Thyroid gland (tissue), 4 donors: ENCODE data around the gene SPG7. TPM values are rescaled to one million over a fixed set of nuclear protein-coding genes. Genes with fewer than 3 reads are reported as not detected.

Experiments used
- DNase-seq, 2 donors: peaks; one replicate each; pipeline ENCODE4 v3.0.0-alpha.2; 2019
- H3K27ac ChIP-seq, 3 donors: fragments of 200-600 bp; sonication (generic); 1 replicate in 2 of 3; 2 replicates in 1 of 3; pipeline ENCODE4 v1.5.1; 2016 to 2019; ENCODE audit warnings: mild to moderate bottlenecking in 1 of 3, moderate library complexity in 1 of 3
- H3K27me3 ChIP-seq: fragments of 200-600 bp; sonication (generic); one replicate; pipeline ENCODE4 v1.5.1; 2019
- H3K36me3 ChIP-seq, 2 donors: fragments of 200-600 bp; sonication (generic); one replicate each; pipeline ENCODE4 v1.5.1; 2016 to 2019
- H3K4me1 ChIP-seq, 2 donors: fragments of 200-600 bp; sonication (generic); one replicate each; pipeline ENCODE4 v1.5.1; 2017 to 2019
- H3K4me3 ChIP-seq, 3 donors: fragments of 200-600 bp; sonication (generic); replicated peaks in 1 of 3; 1 replicate in 2 of 3; 2 replicates in 1 of 3; pipeline ENCODE4 v1.5.1; 2016; ENCODE audit warnings: mild to moderate bottlenecking in 1 of 3
- H3K9me3 ChIP-seq: fragments of 200-600 bp; sonication (generic); one replicate; pipeline ENCODE4 v1.5.1; 2017
- CTCF ChIP-seq, 6 experiments: fragments of 200-600 bp in 3 of 6; fragments of 450-650 bp in 3 of 6; sonication (generic) in 3 of 6; IDR thresholded peaks; one replicate each; pipeline ENCODE4 v1.5.1; 2016 to 2019; ENCODE audit warnings: antibody characterized with exemption in 6 of 6, mild to moderate bottlenecking in 2 of 6, inconsistent platforms in 1 of 6, moderate library complexity in 1 of 6
- POLR2A ChIP-seq, 2 donors: fragments of 450-650 bp; IDR thresholded peaks; one replicate each; pipeline ENCODE4 v1.6.1; 2017; ENCODE audit warnings: antibody characterized with exemption in 2 of 2, mild to moderate bottlenecking in 2 of 2, moderate library complexity in 1 of 2
- WGBS, 2 donors: methylation state at CpG; one replicate each; pipeline ENCODE4 v1.1.5; 2017; 5-methylcytosine and 5-hydroxymethylcytosine counted together
- intact Hi-C: fragments of 100-400 bp; cut with DNase I; formaldehyde crosslinking; loops from one replicate; pipeline ENCODE4 v1.15.1; 2023
- total RNA-seq, 4 donors: library from RNA; depleted of rRNA; stranded (reverse); fragments of >200 nt; gene quantifications; one replicate each; pipeline ENCODE4 v1.2.3, GENCODE V29; 2016

SPG7 gene
- total RNA-seq, 4 donors from 2014 or later: 218 to 392 (median 285) TPM

- DNase-seq: no peak
- Histone ChIP-seq H3K27ac (no peak overlapping the region), H3K4me1 (no peaks in the 10 kb centered on the region), H3K4me3 (no peak overlapping the region), H3K9me3 (no peaks in the 10 kb centered on the region), H3K36me3 (peaks cover 56 to 81% of the 10 kb centered on the region in 2 donors), H3K27me3 (no peaks in the 10 kb centered on the region)
- WGBS, 2 donors: 92 to 97% methylated on average over 16 of the region's 16 CpGs
- intact Hi-C loops: no loop called here
- TF ChIP-seq POLR2A (IDR thresholded peaks at IDR 0.05) (no peak), CTCF (IDR thresholded peaks at IDR 0.05) (no peak)
Observed at GRCh38 chr16:89529097-89529496, 20.9 kb downstream of the SPG7 start.

GRCh38 chr16:89530401-89531381, 22.5 kb downstream of the SPG7 start:
- H3K36me3 ChIP-seq: peaks cover 51 to 87% of the 10 kb centered on the region in 2 donors
- no peak overlapping the region for H3K4me3 ChIP-seq
- TF ChIP-seq CTCF (IDR thresholded peaks at IDR 0.05) (no peak), POLR2A (IDR thresholded peaks at IDR 0.05) (no peak)
- H3K27me3 ChIP-seq: no peaks in the 10 kb centered on the region
- intact Hi-C loops: no loop called here
- no peaks in the 10 kb centered on the region for H3K4me1 ChIP-seq
- no peak for DNase-seq
- no peak overlapping the region for H3K27ac ChIP-seq
- 94 to 97% methylated on average over 37 of the region's 37 CpGs for WGBS, 2 donors
- no peaks in the 10 kb centered on the region for H3K9me3 ChIP-seq

GRCh38 chr16:89531821-89532526, 23.8 kb downstream of the SPG7 start:
- Histone ChIP-seq H3K9me3 (no peaks in the 10 kb centered on the region), H3K27ac (no peak overlapping the region), H3K4me3 (no peak overlapping the region), H3K36me3 (peaks cover 45 to 79% of the 10 kb centered on the region in 2 donors), H3K4me1 (no peaks in the 10 kb centered on the region), H3K27me3 (no peaks in the 10 kb centered on the region)
- TF ChIP-seq CTCF (IDR thresholded peaks at IDR 0.05) (no peak), POLR2A (IDR thresholded peaks at IDR 0.05) (no peak)
- no peak for DNase-seq
- intact Hi-C loops: no loop called here
- WGBS, 2 donors: 85 to 88% methylated on average over 27 to 30 of the region's 31 CpGs

- TF ChIP-seq CTCF (IDR thresholded peaks at IDR 0.05) (no peak), POLR2A (IDR thresholded peaks at IDR 0.05) (no peak)
- Histone ChIP-seq H3K9me3 (no peaks in the 10 kb centered on the region), H3K4me3 (no peak overlapping the region), H3K27ac (no peak overlapping the region), H3K27me3 (no peaks in the 10 kb centered on the region), H3K4me1 (no peaks in the 10 kb centered on the region), H3K36me3 (peaks cover 50 to 72% of the 10 kb centered on the region in 2 donors)
- 53 to 54% methylated on average over 11 of the region's 11 CpGs for WGBS, 2 donors
- intact Hi-C loops: no loop called here
- no peak for DNase-seq
Observed at GRCh38 chr16:89534252-89534756, 26.1 kb downstream of the SPG7 start.
